ENCODE data around the gene WDR18.

Gene WDR18

DNA sequence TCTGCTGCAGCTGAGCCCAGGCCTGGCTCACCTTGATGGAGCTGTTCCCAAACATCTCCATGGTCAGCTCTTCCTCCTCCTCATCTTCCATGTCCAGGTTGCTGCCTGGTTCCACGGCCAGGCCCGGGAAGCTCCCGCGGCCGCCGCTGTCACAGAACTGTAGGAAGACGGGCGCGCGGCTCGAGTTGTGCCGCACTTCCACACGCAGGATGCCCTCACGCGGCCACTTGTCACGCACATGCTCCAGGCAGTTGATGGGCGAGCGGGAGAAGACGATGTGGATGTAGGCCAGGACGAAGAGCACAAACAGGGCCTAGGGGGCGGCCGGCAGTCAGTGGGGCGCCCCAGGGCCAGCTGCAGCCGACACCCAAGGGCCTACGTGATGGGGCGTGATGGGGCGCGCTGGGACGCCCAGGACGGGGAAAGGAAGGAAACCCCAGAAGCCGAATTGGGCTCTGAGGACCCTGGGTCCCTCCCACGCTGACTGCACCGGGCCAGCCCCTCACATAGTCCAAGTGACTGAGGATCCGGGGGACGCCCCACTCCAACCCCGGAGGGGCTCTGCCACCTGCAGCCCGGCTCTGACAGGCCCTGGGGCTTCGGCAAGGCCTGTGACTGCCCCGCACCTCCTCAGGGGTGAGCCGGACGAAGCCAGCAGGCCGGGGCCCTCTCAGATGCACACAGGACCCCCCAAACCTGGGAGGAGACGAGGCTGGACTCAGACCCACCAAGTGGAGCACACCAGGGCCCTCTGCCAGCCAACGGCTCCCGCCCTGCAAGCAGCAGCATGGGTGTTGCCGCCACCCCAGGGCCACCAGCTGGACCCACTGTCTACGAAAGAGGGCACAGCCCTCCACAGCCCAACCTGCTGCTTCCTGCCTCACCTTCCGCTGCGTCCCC is 30.3 kb downstream of the WDR18 start:
- H3K4me1 ChIP-seq (ENCODE audit: control insufficient read depth in 1 of 2, insufficient read depth in 1 of 2, low read depth in 1 of 2, low read length in 1 of 2), result peaks cover 9 to 15% of the 10 kb centered on the region in 2 experiments
- H3K9me3 ChIP-seq, result no peaks in the 10 kb centered on the region
- H3K27me3 ChIP-seq, result no peaks in the 10 kb centered on the region
- H3K36me3 ChIP-seq, result peaks cover 57% of the 10 kb centered on the region
- no peak overlapping the region for H3K27ac ChIP-seq
- no peak for TF ChIP-seq CTCF (IDR thresholded peaks at IDR 0.05)
- H3K4me3 ChIP-seq (ENCODE audit: low read depth in 1 of 2, low read length in 1 of 2), result no peak overlapping the region

- Histone ChIP-seq H3K36me3 (peaks cover 49% of the 10 kb centered on the region), H3K9me3 (no peaks in the 10 kb centered on the region), H3K4me3 (ENCODE audit: low read depth in 1 of 2, low read length in 1 of 2) (no peak overlapping the region), H3K27ac (no peak overlapping the region), H3K4me1 (ENCODE audit: control insufficient read depth in 1 of 2, insufficient read depth in 1 of 2, low read depth in 1 of 2, low read length in 1 of 2) (peaks cover 17 to 24% of the 10 kb centered on the region in 2 experiments), H3K27me3 (no peaks in the 10 kb centered on the region)
- TF ChIP-seq CTCF (IDR thresholded peaks at IDR 0.05), result no peak
Observed at GRCh38 chr19:1015061-1015781, 31.1 kb downstream of the WDR18 start.

- TF ChIP-seq CTCF (IDR thresholded peaks at IDR 0.05), result no peak
- no peak overlapping the region for H3K27ac ChIP-seq
- H3K27me3 ChIP-seq, result no peaks in the 10 kb centered on the region
- no peak overlapping the region for H3K4me3 ChIP-seq (ENCODE audit: low read depth in 1 of 2, low read length in 1 of 2)
- H3K36me3 ChIP-seq, result peaks cover 41% of the 10 kb centered on the region
- H3K9me3 ChIP-seq, result no peaks in the 10 kb centered on the region
- H3K4me1 ChIP-seq (ENCODE audit: control insufficient read depth in 1 of 2, insufficient read depth in 1 of 2, low read depth in 1 of 2, low read length in 1 of 2), result peaks cover 21 to 29% of the 10 kb centered on the region in 2 experiments
Observed at GRCh38 chr19:1015782-1016646, 31.9 kb downstream of the WDR18 start.

- no peak overlapping the region for H3K4me3 ChIP-seq (ENCODE audit: low read depth in 1 of 2, low read length in 1 of 2)
- H3K36me3 ChIP-seq, result peaks cover 34% of the 10 kb centered on the region
- TF ChIP-seq CTCF (IDR thresholded peaks at IDR 0.05), result no peak
- no peaks in the 10 kb centered on the region for H3K27me3 ChIP-seq
- no peaks in the 10 kb centered on the region for H3K9me3 ChIP-seq
- no peak overlapping the region for H3K27ac ChIP-seq
- H3K4me1 ChIP-seq (ENCODE audit: control insufficient read depth in 1 of 2, insufficient read depth in 1 of 2, low read depth in 1 of 2, low read length in 1 of 2), result peaks cover 25 to 36% of the 10 kb centered on the region in 2 experiments
Observed at GRCh38 chr19:1016647-1017114, 32.5 kb downstream of the WDR18 start.

All from neutrophil (primary cell).